HEK293 (cell line): ENCODE measurements around the gene USE1.
A peak's percentile ranks its signal among the peaks of the same experiment; 100 is the strongest.

Experiments used
- CTCF ChIA-PET: fragments of 350-600 bp; formaldehyde crosslinking; extraction: SDS; loops from one replicate; lab custom pipeline; 2021; ENCODE audit warnings: antibody characterized with exemption; lab: Yijun Ruan, JAX
- POLR2A ChIA-PET: fragments of 300-600 bp; formaldehyde crosslinking; extraction: SDS; loops from one replicate; lab custom pipeline; 2020; ENCODE audit warnings: antibody characterized with exemption, inconsistent platforms; lab: Yijun Ruan, JAX
- H3K27ac ChIP-seq: fragments of 200-500 bp; sonication (Bioruptor generic); 2 replicates; pipeline ENCODE4 v1.5.1; 2014; ENCODE audit warnings: low read depth, low read length, control low read depth, inconsistent platforms; ENCODE audit errors: extremely low read depth
- H3K36me3 ChIP-seq, 2 experiments: fragments of 200-500 bp in 1 of 2; sonication (Bioruptor generic) in 1 of 2; 1 replicate in 1 of 2; 2 replicates in 1 of 2; pipeline ENCODE4 v1.5.1; 2014 to 2017; ENCODE audit warnings: inconsistent platforms in 2 of 2, low read length in 2 of 2; ENCODE audit not compliant: control insufficient read depth in 2 of 2, insufficient read depth in 1 of 2
- H3K4me1 ChIP-seq: fragments of 200-500 bp; sonication (Bioruptor generic); 2 replicates; pipeline ENCODE4 v1.5.1; 2014; ENCODE audit warnings: mild to moderate bottlenecking, low read length, inconsistent platforms; ENCODE audit not compliant: control insufficient read depth, insufficient read depth
- H3K4me3 ChIP-seq: 2 replicates; pipeline ENCODE4 v1.5.1; 2011; ENCODE audit warnings: low read depth, mild to moderate bottlenecking, control low read depth, low read length, moderate library complexity
- H3K9me3 ChIP-seq: fragments of 200-500 bp; sonication (Bioruptor generic); 2 replicates; pipeline ENCODE4 v1.5.1; 2014; ENCODE audit warnings: low read depth, low read length, inconsistent platforms; ENCODE audit not compliant: control insufficient read depth, insufficient read depth
- HIC1 ChIP-seq: fragments of 450-650 bp; formaldehyde crosslinking; IDR thresholded peaks from 2 replicates; pipeline ENCODE4 v1.5.1; 2016; ENCODE audit warnings: missing biosample characterization, missing genetic modification characterization
- IKZF3 ChIP-seq: fragments of 450-650 bp; IDR thresholded peaks from 2 replicates; pipeline ENCODE4 v1.5.0; 2018; ENCODE audit warnings: missing biosample characterization, mild to moderate bottlenecking, missing genetic modification characterization, moderate library complexity
- PRDM1 ChIP-seq: fragments of 450-650 bp; formaldehyde crosslinking; IDR thresholded peaks from 2 replicates; pipeline ENCODE4; 2016; ENCODE audit warnings: missing biosample characterization, missing genetic modification characterization
- PRDM4 ChIP-seq: fragments of 450-650 bp; formaldehyde crosslinking; IDR thresholded peaks from 2 replicates; pipeline ENCODE4 v1.5.1; 2017; ENCODE audit warnings: missing biosample characterization, missing genetic modification characterization
- SP7 ChIP-seq: fragments of 450-650 bp; formaldehyde crosslinking; IDR thresholded peaks from 2 replicates; pipeline ENCODE4 v1.5.1; 2016; ENCODE audit warnings: missing biosample characterization, missing genetic modification characterization
- TRIM28 ChIP-seq: IDR thresholded peaks from 2 replicates; pipeline ENCODE4 v1.6.1; 2011; ENCODE audit warnings: low read length, control low read depth, borderline replicate concordance
- ZBTB17 ChIP-seq: fragments of 450-650 bp; formaldehyde crosslinking; IDR thresholded peaks from 2 replicates; pipeline ENCODE4 v1.5.1; 2016; ENCODE audit warnings: missing biosample characterization, missing genetic modification characterization
- ZBTB7A ChIP-seq: fragments of 450-650 bp; formaldehyde crosslinking; IDR thresholded peaks from 2 replicates; pipeline ENCODE4 v1.5.1; 2016; ENCODE audit warnings: low read depth, missing biosample characterization, missing genetic modification characterization
- ZEB2 ChIP-seq: fragments of 450-650 bp; formaldehyde crosslinking; IDR thresholded peaks from 2 replicates; pipeline ENCODE4 v1.5.1; 2016; ENCODE audit warnings: missing biosample characterization, missing genetic modification characterization
- ZNF174 ChIP-seq: fragments of 450-650 bp; formaldehyde crosslinking; IDR thresholded peaks from 2 replicates; pipeline ENCODE4 v1.5.0; 2017; ENCODE audit warnings: missing biosample characterization, mild to moderate bottlenecking, missing genetic modification characterization
- ZNF19 ChIP-seq: fragments of 450-650 bp; formaldehyde crosslinking; IDR thresholded peaks from 2 replicates; pipeline ENCODE4; 2016; ENCODE audit warnings: missing biosample characterization, missing genetic modification characterization, low read depth
- ZNF239 ChIP-seq: fragments of 450-650 bp; formaldehyde crosslinking; IDR thresholded peaks from 2 replicates; pipeline ENCODE4 v1.5.1; 2016; ENCODE audit warnings: missing biosample characterization, missing genetic modification characterization
- ZNF394 ChIP-seq: fragments of 450-650 bp; formaldehyde crosslinking; IDR thresholded peaks from 2 replicates; pipeline ENCODE4 v1.5.1; 2016; ENCODE audit warnings: missing biosample characterization, missing genetic modification characterization, mild to moderate bottlenecking, moderate library complexity, borderline replicate concordance
- ZNF514 ChIP-seq: fragments of 450-650 bp; formaldehyde crosslinking; IDR thresholded peaks from 2 replicates; pipeline ENCODE4 v1.5.1; 2016; ENCODE audit warnings: missing biosample characterization, missing genetic modification characterization
- ZNF549 ChIP-seq: fragments of 450-650 bp; IDR thresholded peaks from 2 replicates; pipeline ENCODE4 v1.5.1; 2018; ENCODE audit warnings: missing biosample characterization, missing genetic modification characterization, mild to moderate bottlenecking, inconsistent platforms, moderate library complexity
- ZNF555 ChIP-seq: fragments of 450-650 bp; formaldehyde crosslinking; conservative IDR thresholded peaks from 2 replicates; pipeline ENCODE4 v1.5.1; 2017; ENCODE audit warnings: missing biosample characterization, mild to moderate bottlenecking, missing genetic modification characterization, inconsistent platforms
- ZNF596 ChIP-seq: fragments of 450-650 bp; IDR thresholded peaks from 2 replicates; pipeline ENCODE4 v1.5.0; 2018; ENCODE audit warnings: missing biosample characterization, mild to moderate bottlenecking, missing genetic modification characterization, moderate library complexity
- ZNF623 ChIP-seq: fragments of 450-650 bp; formaldehyde crosslinking; IDR thresholded peaks from 2 replicates; pipeline ENCODE4 v1.5.1; 2016; ENCODE audit warnings: missing biosample characterization, missing genetic modification characterization
- ZNF658 ChIP-seq: fragments of 450-650 bp; formaldehyde crosslinking; IDR thresholded peaks from 2 replicates; pipeline ENCODE4; 2016; ENCODE audit warnings: missing biosample characterization, missing genetic modification characterization
- ZNF792 ChIP-seq: fragments of 450-650 bp; formaldehyde crosslinking; IDR thresholded peaks from 2 replicates; pipeline ENCODE4 v1.5.1; 2016; ENCODE audit warnings: missing biosample characterization, missing genetic modification characterization
- ZNF843 ChIP-seq: fragments of 450-650 bp; formaldehyde crosslinking; IDR thresholded peaks from 2 replicates; pipeline ENCODE4 v1.5.1; 2016; ENCODE audit warnings: missing biosample characterization, missing genetic modification characterization
- ZSCAN23 ChIP-seq: fragments of 450-650 bp; formaldehyde crosslinking; IDR thresholded peaks from 2 replicates; pipeline ENCODE4 v1.5.1; 2016; ENCODE audit warnings: missing biosample characterization, missing genetic modification characterization
- ZSCAN30 ChIP-seq: fragments of 450-650 bp; IDR thresholded peaks from 2 replicates; pipeline ENCODE4 v1.5.1; 2018; ENCODE audit warnings: missing biosample characterization, mild to moderate bottlenecking, missing genetic modification characterization, moderate library complexity
- ZSCAN4 ChIP-seq: fragments of 450-650 bp; formaldehyde crosslinking; IDR thresholded peaks from 2 replicates; pipeline ENCODE4 v1.5.1; 2017; ENCODE audit warnings: missing biosample characterization, missing genetic modification characterization
- TF ChIP-seq, protein P1 (sequence below): fragments of 450-650 bp; formaldehyde crosslinking; IDR thresholded peaks from 2 replicates; pipeline ENCODE4 v1.5.1; 2016; ENCODE audit warnings: missing biosample characterization, missing genetic modification characterization
- TF ChIP-seq, protein P2 (sequence below): fragments of 450-650 bp; formaldehyde crosslinking; IDR thresholded peaks from 2 replicates; pipeline ENCODE4 v1.5.1; 2016; ENCODE audit warnings: missing biosample characterization, missing genetic modification characterization

Gene USE1

GRCh38 chr19:17243830-17244617 is 28.9 kb downstream of the USE1 start (continued):
- TF ChIP-seq ZNF394 (tag by site-specific recombination), result no peak

GRCh38 chr19:17244618-17245534 is 29.7 kb downstream of the USE1 start:
- Histone ChIP-seq H3K4me1 (peaks cover 10% of the 10 kb centered on the region), H3K36me3 (peaks cover 0 to 15% of the 10 kb centered on the region in 2 experiments; a peak in 1 of 3 replicates), H3K4me3 (peak overlapping the region; percentile 76), H3K27ac (peak overlapping the region; percentile 82; the same call in 1 of the 2 replicates), H3K9me3 (no peaks in the 10 kb centered on the region)
- CTCF ChIA-PET, result no interaction called here
- POLR2A ChIA-PET, result interaction anchor here (1.0 to 6.8 kb wide), 5 partner anchors 10 to 30 kb away, joined by 3 to 29 read pairs (median 4); partner anchors contain the start of genes BABAM1, OCEL1 and USE1
- TF ChIP-seq SP7 (tag by site-specific recombination), result no peak
- no peak for TF ChIP-seq ZNF174
- TF ChIP-seq ZBTB17 (tag by site-specific recombination), result no peak
- TF ChIP-seq PRDM1 (tag by site-specific recombination), result no peak
- TF ChIP-seq, protein P1, sequence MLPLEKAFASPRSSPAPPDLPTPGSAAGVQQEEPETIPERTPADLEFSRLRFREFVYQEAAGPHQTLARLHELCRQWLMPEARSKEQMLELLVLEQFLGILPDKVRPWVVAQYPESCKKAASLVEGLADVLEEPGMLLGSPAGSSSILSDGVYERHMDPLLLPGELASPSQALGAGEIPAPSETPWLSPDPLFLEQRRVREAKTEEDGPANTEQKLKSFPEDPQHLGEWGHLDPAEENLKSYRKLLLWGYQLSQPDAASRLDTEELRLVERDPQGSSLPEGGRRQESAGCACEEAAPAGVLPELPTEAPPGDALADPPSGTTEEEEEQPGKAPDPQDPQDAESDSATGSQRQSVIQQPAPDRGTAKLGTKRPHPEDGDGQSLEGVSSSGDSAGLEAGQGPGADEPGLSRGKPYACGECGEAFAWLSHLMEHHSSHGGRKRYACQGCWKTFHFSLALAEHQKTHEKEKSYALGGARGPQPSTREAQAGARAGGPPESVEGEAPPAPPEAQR, result no peak
- no peak for TF ChIP-seq PRDM4
- peak; percentile 81 for TF ChIP-seq ZBTB7A (tag by site-specific recombination)
- TF ChIP-seq TRIM28, result no peak
- no peak for TF ChIP-seq ZNF549
- no peak for TF ChIP-seq ZNF514 (tag by site-specific recombination)
- TF ChIP-seq ZNF792 (tag by site-specific recombination), result peak; percentile 100
- TF ChIP-seq ZNF239, result no peak
- TF ChIP-seq, protein P2, sequence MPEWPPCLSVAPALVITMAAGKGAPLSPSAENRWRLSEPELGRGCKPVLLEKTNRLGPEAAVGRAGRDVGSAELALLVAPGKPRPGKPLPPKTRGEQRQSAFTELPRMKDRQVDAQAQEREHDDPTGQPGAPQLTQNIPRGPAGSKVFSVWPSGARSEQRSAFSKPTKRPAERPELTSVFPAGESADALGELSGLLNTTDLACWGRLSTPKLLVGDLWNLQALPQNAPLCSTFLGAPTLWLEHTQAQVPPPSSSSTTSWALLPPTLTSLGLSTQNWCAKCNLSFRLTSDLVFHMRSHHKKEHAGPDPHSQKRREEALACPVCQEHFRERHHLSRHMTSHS (tag by site-specific recombination), result no peak
- TF ChIP-seq ZNF658 (tag by site-specific recombination), result no peak
- TF ChIP-seq ZSCAN30 (tag by site-specific recombination), result 0 out of 2 replicates have a peak, but pooled peaks have one; percentile 28
- TF ChIP-seq ZEB2 (tag by site-specific recombination), result no peak; the same call in none of the 2 replicates
- TF ChIP-seq ZNF19 (tag by site-specific recombination), result no peak
- TF ChIP-seq ZNF555 (tag by site-specific recombination), result no peak
- no peak for TF ChIP-seq ZNF843 (tag by site-specific recombination)
- TF ChIP-seq ZSCAN23 (tag by site-specific recombination), result no peak; the same call in 1 of the 2 replicates
- TF ChIP-seq ZNF623 (tag by site-specific recombination), result no peak
- TF ChIP-seq IKZF3 (tag by site-specific recombination), result no peak
- TF ChIP-seq ZSCAN4 (tag by site-specific recombination), result no peak
- no peak for TF ChIP-seq ZNF596 (tag by site-specific recombination)
- TF ChIP-seq HIC1 (tag by site-specific recombination), result 0 out of 2 replicates have a peak, but pooled peaks have one; percentile 9
